ENCODE measurements around the gene PHF12. TPM values are rescaled to one million over a fixed set of nuclear protein-coding genes. Genes with fewer than 3 reads are reported as not detected.

Gene PHF12
- total RNA-seq, 2 experiments from 2014 or later = 52.8 to 56.7 TPM

- Mint-ChIP-seq H3K4me1 (ENCODE audit: low read depth) (no peaks in the 10 kb centered on the region), H3K36me3 (ENCODE audit: low read depth) (no peaks in the 10 kb centered on the region), H3K27ac (no peak overlapping the region), H3K27me3 (ENCODE audit: low read depth) (no peaks in the 10 kb centered on the region), H3K9me3 (no peaks in the 10 kb centered on the region), H3K4me3 (no peak overlapping the region)
- CTCF ChIA-PET = interaction anchor here (0.7 to 1.0 kb wide), 2 partner anchors 19 to 145 kb away, joined by 3 read pairs; no protein-coding TSS in a partner anchor
- no peak for DNase-seq
- intact Hi-C loops (cut with micrococcal nuclease) = no loop called here
Measured at GRCh38 chr17:28972437-28972836, 21.1 kb upstream of the PHF12 start.

DNA sequence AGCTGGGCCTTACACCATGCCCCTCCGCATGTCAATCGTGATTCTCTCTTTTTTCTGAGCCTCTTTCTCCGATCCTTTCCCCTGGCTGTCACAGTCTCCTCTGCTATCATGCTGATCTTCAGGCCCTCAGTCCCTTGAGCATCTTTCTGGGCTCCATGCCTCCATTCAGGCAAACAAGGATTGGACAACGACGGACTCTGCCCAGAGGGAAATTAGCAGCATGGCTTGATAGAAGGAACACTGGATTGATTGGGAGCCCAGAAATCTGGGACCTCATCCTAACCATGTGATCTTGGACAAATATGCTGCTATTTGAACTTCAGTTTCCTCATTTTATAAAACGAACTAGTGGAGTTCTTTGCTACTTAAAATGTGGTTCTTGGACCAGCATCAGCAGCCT lies 19.6 kb upstream of the PHF12 start:
- intact Hi-C loops (cut with micrococcal nuclease) = no loop called here
- H3K27ac Mint-ChIP-seq = no peak overlapping the region

GRCh38 chr17:28969706-28970393 lies 18.5 kb upstream of the PHF12 start:
- Mint-ChIP-seq H3K27ac (no peak overlapping the region), H3K4me3 (no peak overlapping the region), H3K27me3 (ENCODE audit: low read depth) (no peaks in the 10 kb centered on the region), H3K9me3 (no peaks in the 10 kb centered on the region), H3K36me3 (ENCODE audit: low read depth) (no peaks in the 10 kb centered on the region), H3K4me1 (ENCODE audit: low read depth) (no peaks in the 10 kb centered on the region)
- intact Hi-C loops (cut with micrococcal nuclease) = no loop called here
- CTCF ChIA-PET = interaction anchor here (0.6 to 4.5 kb wide), 3 partner anchors 144 to 251 kb away, joined by 4 to 47 read pairs (median 4); no protein-coding TSS in a partner anchor
- DNase-seq = no peak

More for the DNA sequence above, 19.6 kb upstream of the PHF12 start:
- Mint-ChIP-seq H3K36me3 (ENCODE audit: low read depth) (no peaks in the 10 kb centered on the region), H3K9me3 (no peaks in the 10 kb centered on the region), H3K4me1 (ENCODE audit: low read depth) (no peaks in the 10 kb centered on the region), H3K4me3 (no peak overlapping the region), H3K27me3 (ENCODE audit: low read depth) (no peaks in the 10 kb centered on the region)
- no peak for DNase-seq
- CTCF ChIA-PET = interaction anchor here (4.5 kb wide), 1 partner anchor 143 kb away, joined by 47 read pairs; no protein-coding TSS in a partner anchor

GRCh38 chr17:28968914-28969295 lies 17.6 kb upstream of the PHF12 start:
- H3K9me3 Mint-ChIP-seq = no peaks in the 10 kb centered on the region
- H3K4me1 Mint-ChIP-seq (ENCODE audit: low read depth) = no peaks in the 10 kb centered on the region
- CTCF ChIA-PET = interaction anchor here (1.0 to 4.5 kb wide), 3 partner anchors 16 to 145 kb away, joined by 3 to 47 read pairs (median 5); no protein-coding TSS in a partner anchor
- H3K4me3 Mint-ChIP-seq = no peak overlapping the region
- H3K27me3 Mint-ChIP-seq (ENCODE audit: low read depth) = peaks cover under 1% of the 10 kb centered on the region
- DNase-seq = no peak
- H3K36me3 Mint-ChIP-seq (ENCODE audit: low read depth) = no peaks in the 10 kb centered on the region
- intact Hi-C loops (cut with micrococcal nuclease) = no loop called here
- no peak overlapping the region for H3K27ac Mint-ChIP-seq

- H3K4me3 Mint-ChIP-seq = no peak overlapping the region
- H3K36me3 Mint-ChIP-seq (ENCODE audit: low read depth) = no peaks in the 10 kb centered on the region
- intact Hi-C loops (cut with micrococcal nuclease) = no loop called here
- no peaks in the 10 kb centered on the region for H3K4me1 Mint-ChIP-seq (ENCODE audit: low read depth)
- CTCF ChIA-PET = interaction anchor here (0.9 to 4.5 kb wide), 5 partner anchors 15 to 145 kb away, joined by 3 to 47 read pairs (median 3); partner anchors contain the start of gene PHF12
- no peaks in the 10 kb centered on the region for H3K9me3 Mint-ChIP-seq
- DNase-seq = no peak
- H3K27me3 Mint-ChIP-seq (ENCODE audit: low read depth) = peaks cover 4% of the 10 kb centered on the region
- H3K27ac Mint-ChIP-seq = no peak overlapping the region
Measured at GRCh38 chr17:28968231-28968913, 17.1 kb upstream of the PHF12 start.

DNA sequence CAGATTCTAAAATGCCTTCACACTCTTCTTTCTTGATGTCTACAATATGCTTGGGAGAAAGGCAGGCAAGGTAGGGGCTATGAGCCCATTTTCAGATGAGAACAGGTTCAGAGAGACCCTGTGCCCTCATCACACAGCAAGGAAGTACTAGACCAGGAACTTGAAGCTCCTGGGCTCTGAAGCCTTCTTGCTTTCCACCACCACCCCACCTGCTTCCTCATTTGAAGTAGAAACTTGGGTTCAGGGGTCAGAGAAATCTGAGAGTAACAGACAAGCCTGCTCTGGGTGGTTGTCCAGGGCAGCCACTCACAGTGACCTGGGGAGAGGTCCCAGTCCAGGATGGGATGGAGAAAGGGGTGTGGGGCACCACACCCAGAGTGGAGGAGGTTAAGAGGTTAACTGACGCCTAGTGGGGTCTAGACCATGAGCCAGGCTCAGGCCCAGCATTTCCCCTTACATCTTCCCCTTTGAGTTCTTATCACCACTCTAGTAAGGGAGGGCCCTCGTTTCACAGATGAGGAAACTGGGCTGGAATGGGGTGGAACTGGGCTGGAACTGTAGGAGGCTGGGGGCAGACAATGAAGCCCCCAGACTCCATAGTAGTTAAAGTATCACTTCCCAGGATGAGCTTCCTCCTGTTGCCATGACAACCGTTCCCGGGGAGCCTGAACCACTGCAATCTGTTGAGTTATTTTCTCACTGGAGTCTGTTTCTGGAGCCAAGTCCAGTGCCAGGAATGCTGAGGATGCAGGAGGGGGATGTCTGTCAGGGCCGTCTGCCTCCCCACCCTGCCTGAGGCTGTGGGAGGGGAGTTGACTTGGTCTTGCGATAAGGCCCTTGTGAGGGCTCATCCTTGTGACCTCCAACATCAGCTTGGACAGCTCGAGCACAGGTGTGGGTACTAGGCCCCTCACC lies 16.2 kb upstream of the PHF12 start:
- CTCF ChIA-PET = interaction anchor here (0.9 to 4.5 kb wide), 4 partner anchors 16 to 146 kb away, joined by 3 to 47 read pairs (median 3); partner anchors contain the start of gene PHF12
- intact Hi-C loops (cut with micrococcal nuclease) = no loop called here
- Mint-ChIP-seq H3K36me3 (ENCODE audit: low read depth) (no peaks in the 10 kb centered on the region), H3K9me3 (no peaks in the 10 kb centered on the region), H3K27me3 (ENCODE audit: low read depth) (peaks cover 4% of the 10 kb centered on the region), H3K4me1 (ENCODE audit: low read depth) (no peaks in the 10 kb centered on the region), H3K4me3 (no peak overlapping the region), H3K27ac (no peak overlapping the region)
- DNase-seq = no peak

GRCh38 chr17:28963841-28964240 lies 12.5 kb upstream of the PHF12 start:
- CTCF ChIA-PET = interaction anchor here (0.6 to 10.7 kb wide), 9 partner anchors 10 to 263 kb away, joined by 3 to 302 read pairs (median 4); partner anchors contain the start of gene PHF12
- no peak for DNase-seq
- intact Hi-C loops (cut with micrococcal nuclease) = no loop called here
- H3K27me3 Mint-ChIP-seq (ENCODE audit: low read depth) = peaks cover 7% of the 10 kb centered on the region
- H3K4me3 Mint-ChIP-seq = no peak overlapping the region
- H3K4me1 Mint-ChIP-seq (ENCODE audit: low read depth) = no peaks in the 10 kb centered on the region
- no peak overlapping the region for H3K27ac Mint-ChIP-seq
- no peaks in the 10 kb centered on the region for H3K9me3 Mint-ChIP-seq
- H3K36me3 Mint-ChIP-seq (ENCODE audit: low read depth) = no peaks in the 10 kb centered on the region

- no peak overlapping the region for H3K27ac Mint-ChIP-seq
- no peaks in the 10 kb centered on the region for H3K4me1 Mint-ChIP-seq (ENCODE audit: low read depth)
- peaks cover 7% of the 10 kb centered on the region for H3K27me3 Mint-ChIP-seq (ENCODE audit: low read depth)
- CTCF ChIA-PET = interaction anchor here (0.7 to 10.7 kb wide), 8 partner anchors 10 to 236 kb away, joined by 3 to 302 read pairs (median 4); partner anchors contain the start of genes PHF12 and TLCD1
- no peaks in the 10 kb centered on the region for H3K9me3 Mint-ChIP-seq
- H3K4me3 Mint-ChIP-seq = no peak overlapping the region
- no peak for DNase-seq
- H3K36me3 Mint-ChIP-seq (ENCODE audit: low read depth) = no peaks in the 10 kb centered on the region
- intact Hi-C loops (cut with micrococcal nuclease) = no loop called here
Measured at GRCh38 chr17:28963055-28963611, 11.8 kb upstream of the PHF12 start.

DNA sequence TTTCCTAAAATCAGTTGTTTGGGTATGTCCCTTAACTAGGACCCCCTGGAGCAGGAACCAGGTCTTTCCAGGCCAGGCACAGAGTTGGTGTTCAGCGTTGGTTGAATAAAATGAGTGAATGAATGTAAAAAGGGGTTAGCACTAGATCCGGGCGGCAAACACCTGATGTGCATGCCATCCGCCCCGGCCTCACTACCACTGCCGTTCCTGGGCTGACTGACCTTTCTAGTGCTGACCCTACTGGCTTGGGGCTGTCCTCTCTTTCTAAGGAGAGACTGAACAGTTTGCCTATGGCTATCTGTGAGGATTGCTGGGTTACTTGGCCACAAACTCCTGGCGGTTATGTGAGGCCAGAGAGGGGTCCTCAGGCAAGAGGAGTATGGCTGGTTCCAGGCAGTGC lies 10.1 kb upstream of the PHF12 start:
- Mint-ChIP-seq H3K4me1 (ENCODE audit: low read depth) (no peaks in the 10 kb centered on the region), H3K27me3 (ENCODE audit: low read depth) (peaks cover 7% of the 10 kb centered on the region), H3K27ac (no peak overlapping the region), H3K9me3 (no peaks in the 10 kb centered on the region), H3K36me3 (ENCODE audit: low read depth) (no peaks in the 10 kb centered on the region), H3K4me3 (no peak overlapping the region)
- DNase-seq = no peak
- intact Hi-C loops (cut with micrococcal nuclease) = no loop called here
- CTCF ChIA-PET = interaction anchor here (1.8 to 10.7 kb wide), 3 partner anchors 8 to 235 kb away, joined by 4 to 302 read pairs (median 8); partner anchors contain the start of gene TLCD1

DNA sequence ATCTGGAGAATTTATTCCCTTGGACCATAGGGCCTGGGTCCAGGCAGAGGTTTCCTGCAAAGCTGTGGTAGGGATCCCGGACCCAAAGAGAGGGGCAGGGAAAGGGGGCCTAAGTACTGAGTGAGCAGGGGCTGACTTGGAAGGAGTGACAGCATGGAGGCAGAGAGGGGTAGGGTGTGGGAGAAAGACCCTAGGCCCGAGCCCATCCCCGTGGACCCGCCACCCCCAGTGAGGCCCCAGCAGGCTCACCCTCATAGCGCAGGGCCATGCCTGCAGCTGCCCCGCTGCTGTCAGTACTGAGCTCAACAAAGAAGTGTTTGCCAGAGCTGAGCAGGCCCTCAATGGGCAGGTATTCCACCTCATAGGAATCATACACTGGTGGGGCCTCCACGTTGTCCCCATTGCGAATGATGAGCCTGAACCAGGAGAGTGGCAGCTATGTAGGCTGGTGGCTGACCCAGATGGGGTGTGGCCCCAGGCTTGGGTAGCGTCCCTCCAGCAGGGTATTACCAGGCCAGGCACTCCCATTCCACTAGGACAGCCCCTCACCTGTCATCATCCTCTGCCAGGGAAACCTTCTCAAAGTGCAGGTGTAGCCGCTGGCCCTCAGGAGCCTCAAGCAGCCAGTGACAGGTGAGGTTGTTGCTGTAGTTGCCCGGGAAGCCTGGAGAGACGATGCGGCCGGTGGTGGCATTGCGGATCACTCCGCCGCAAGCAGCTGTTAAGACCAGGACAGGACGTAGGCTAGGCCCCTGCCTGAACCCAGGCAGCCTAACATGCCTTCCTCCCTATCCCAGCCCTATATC lies 9.1 kb upstream of the PHF12 start:
- CTCF ChIA-PET = interaction anchor here (0.6 to 10.7 kb wide), 2 partner anchors 106 to 155 kb away, joined by 3 to 302 read pairs; no protein-coding TSS in a partner anchor
- no peak for DNase-seq
- H3K4me1 Mint-ChIP-seq (ENCODE audit: low read depth) = no peaks in the 10 kb centered on the region
- peaks cover 7% of the 10 kb centered on the region for H3K27me3 Mint-ChIP-seq (ENCODE audit: low read depth)
- H3K9me3 Mint-ChIP-seq = no peaks in the 10 kb centered on the region
- no peak overlapping the region for H3K4me3 Mint-ChIP-seq
- H3K27ac Mint-ChIP-seq = no peak overlapping the region
- H3K36me3 Mint-ChIP-seq (ENCODE audit: low read depth) = no peaks in the 10 kb centered on the region
- intact Hi-C loops (cut with micrococcal nuclease) = no loop called here

DNA sequence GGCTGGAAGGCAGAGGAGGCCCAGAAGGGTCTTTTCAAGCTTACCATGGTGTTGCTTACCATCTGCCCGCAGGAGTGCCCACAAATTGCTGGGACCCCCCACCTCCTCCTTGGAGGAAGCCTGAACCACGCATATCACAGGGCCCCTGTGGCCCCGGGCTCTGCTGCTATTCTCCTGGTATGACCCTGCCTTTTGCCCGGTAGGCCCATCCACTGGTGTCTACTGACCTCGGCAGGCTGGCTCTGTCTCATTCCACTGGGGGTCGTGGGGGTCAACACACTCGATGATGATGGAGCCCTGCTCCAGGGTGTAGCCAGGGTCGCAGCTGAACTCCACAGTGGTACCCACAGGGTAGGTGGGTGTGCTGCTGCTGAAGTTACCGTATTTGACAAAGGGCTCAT lies 8.2 kb upstream of the PHF12 start:
- H3K4me1 Mint-ChIP-seq (ENCODE audit: low read depth) = no peaks in the 10 kb centered on the region
- H3K27ac Mint-ChIP-seq = no peak overlapping the region
- CTCF ChIA-PET = interaction anchor here (10.7 kb wide), 1 partner anchor 156 kb away, joined by 302 read pairs; no protein-coding TSS in a partner anchor
- H3K4me3 Mint-ChIP-seq = no peak overlapping the region
- intact Hi-C loops (cut with micrococcal nuclease) = loop anchor here (10.0 kb wide), 1 partner anchor 385 kb away; the partner anchor contains the start of genes ALDOC and PIGS
- no peaks in the 10 kb centered on the region for H3K36me3 Mint-ChIP-seq (ENCODE audit: low read depth)
- H3K9me3 Mint-ChIP-seq = no peaks in the 10 kb centered on the region
- DNase-seq = no peak
- peaks cover 7% of the 10 kb centered on the region for H3K27me3 Mint-ChIP-seq (ENCODE audit: low read depth)

Measured in activated naive CD4-positive, alpha-beta T cell treated with anti-CD3 and anti-CD28 coated beads for 36 hours (primary cell).